B cell (primary cell): ENCODE results near the gene SS18L1. TPM values are rescaled to one million over a fixed set of nuclear protein-coding genes. Genes with fewer than 3 reads are reported as not detected.

ENCODE experiments used
- ATAC-seq: fragments of 200-7000 bp; cut with Tn5 transposase; one replicate; pipeline ENCODE4 v1.10.0; 2021; ENCODE audit warnings: low read depth, mild to moderate bottlenecking, moderate number of reproducible peaks, moderate library complexity
- CTCF ChIA-PET: fragments of 350-600 bp; sonication (Branson Sonifier 250); formaldehyde crosslinking; loops from one replicate; lab custom pipeline; 2021; ENCODE audit warnings: antibody characterized with exemption, inconsistent platforms; lab: Charles Lee
- POLR2A ChIA-PET: fragments of 350-600 bp; sonication (Branson Sonifier 250); formaldehyde crosslinking; loops from one replicate; lab custom pipeline; 2021; ENCODE audit warnings: antibody characterized with exemption; lab: Charles Lee
- DNase-seq: peaks from one replicate; pipeline ENCODE4 v3.0.0; 2013
- H2AFZ ChIP-seq: 2 replicates; pipeline ENCODE4 v1.6.1; 2012; ENCODE audit warnings: mild to moderate bottlenecking, low read depth, low read length; ENCODE audit not compliant: insufficient read depth, poor library complexity, severe bottlenecking
- H3K27ac ChIP-seq, 2 donors: 1 replicate in 1 of 2; 2 replicates in 1 of 2; pipeline ENCODE4 v1.5.1; 2012 to 2013; ENCODE audit warnings: low read length in 2 of 2, mild to moderate bottlenecking in 2 of 2, moderate library complexity in 1 of 2
- H3K27me3 ChIP-seq, 4 experiments: fragments of 200-600 bp in 1 of 4; sonication (generic) in 1 of 4; replicated peaks in 1 of 4; 1 replicate in 2 of 4; 2 replicates in 2 of 4; pipeline versions ENCODE4 v1.6.1 to v1.7.0; 2013 to 2016; ENCODE audit warnings: low read length in 3 of 4, mild to moderate bottlenecking in 2 of 4, mixed read lengths in 1 of 4, moderate library complexity in 1 of 4; ENCODE audit not compliant: insufficient read depth in 4 of 4, control insufficient read depth in 3 of 4; ENCODE audit errors: control extremely low read depth in 1 of 4
- H3K36me3 ChIP-seq, 2 experiments: replicated peaks in 1 of 2; 1 replicate in 1 of 2; 2 replicates in 1 of 2; pipeline versions ENCODE4 v1.6.1 to v1.7.1; 2013; ENCODE audit warnings: low read length in 1 of 2; ENCODE audit not compliant: insufficient read depth in 2 of 2, control insufficient read depth in 1 of 2; ENCODE audit errors: control extremely low read depth in 1 of 2, extremely low read depth in 1 of 2
- H3K4me1 ChIP-seq, 2 donors: fragments of 200-600 bp in 1 of 2; sonication (generic) in 1 of 2; 1 replicate in 1 of 2; 2 replicates in 1 of 2; pipeline versions ENCODE4 v1.5.1 to v1.6.1; 2013 to 2017; ENCODE audit warnings: low read length in 2 of 2; ENCODE audit not compliant: control insufficient read depth in 2 of 2, insufficient read depth in 2 of 2
- H3K4me2 ChIP-seq: replicated peaks from 2 replicates; pipeline ENCODE3; 2012; ENCODE audit warnings: mild to moderate bottlenecking, low read depth, low read length; ENCODE audit not compliant: poor library complexity, severe bottlenecking
- H3K4me3 ChIP-seq, 5 experiments: fragments of 200-600 bp in 1 of 5; sonication (generic) in 1 of 5; 1 replicate in 3 of 5; 2 replicates in 2 of 5; pipeline versions ENCODE4 v1.5.1 to v1.7.0; 2011 to 2016; ENCODE audit warnings: low read length in 4 of 5, mild to moderate bottlenecking in 4 of 5, low read depth in 2 of 5, control low read depth in 1 of 5, moderate library complexity in 1 of 5; ENCODE audit not compliant: insufficient read depth in 1 of 5; ENCODE audit errors: control extremely low read depth in 1 of 5, extremely low read depth in 1 of 5
- H3K79me2 ChIP-seq: fragments of 200-600 bp; sonication (generic); one replicate; pipeline ENCODE4 v1.6.0; 2016; ENCODE audit warnings: low read length; ENCODE audit not compliant: control insufficient read depth, insufficient read depth
- H3K9ac ChIP-seq: fragments of 200-600 bp; sonication (generic); 2 replicates; pipeline ENCODE4 v1.6.1; 2017; ENCODE audit warnings: mild to moderate bottlenecking, low read length, moderate library complexity
- H3K9me3 ChIP-seq, 3 donors: one replicate each; pipeline versions ENCODE4 v1.6.1 to v1.7.1; 2013; ENCODE audit warnings: low read length in 2 of 3; ENCODE audit not compliant: control insufficient read depth in 2 of 3, insufficient read depth in 1 of 3; ENCODE audit errors: control extremely low read depth in 1 of 3
- H4K20me1 ChIP-seq: 2 replicates; pipeline ENCODE4 v1.6.0; 2012; ENCODE audit warnings: mild to moderate bottlenecking, low read length; ENCODE audit not compliant: insufficient read depth, control insufficient read depth, poor library complexity, severe bottlenecking
- H3K27ac Mint-ChIP-seq: one replicate; pipeline ENCODE4 v1.8.0; 2021; ENCODE audit warnings: mixed read lengths
- H3K27me3 Mint-ChIP-seq: one replicate; pipeline ENCODE4 v1.8.0; 2021; ENCODE audit warnings: mixed read lengths
- H3K4me1 Mint-ChIP-seq: one replicate; pipeline ENCODE4 v1.8.0; 2021; ENCODE audit warnings: mixed read lengths
- H3K4me3 Mint-ChIP-seq: one replicate; pipeline ENCODE4 v1.8.0; 2021; ENCODE audit warnings: mixed read lengths
- H3K9me3 Mint-ChIP-seq: one replicate; pipeline ENCODE4 v1.8.0; 2022; ENCODE audit warnings: mixed read lengths; ENCODE audit not compliant: insufficient read depth
- EZH2 ChIP-seq: IDR thresholded peaks from 2 replicates; pipeline ENCODE4 v1.6.1; 2012; ENCODE audit warnings: borderline replicate concordance, low read depth, mild to moderate bottlenecking, moderate library complexity, low read length; ENCODE audit not compliant: insufficient read depth, poor library complexity, severe bottlenecking
- WGBS: methylation state at CpG from one replicate; pipeline ENCODE4 v1.1.5; 2013; ENCODE audit warnings: missing lambda C conversion rate; ENCODE audit not compliant: insufficient coverage; 5-methylcytosine and 5-hydroxymethylcytosine counted together
- intact Hi-C: fragments of 100-400 bp; cut with micrococcal nuclease; formaldehyde crosslinking; loops from one replicate; pipeline ENCODE4 v1.10.0; 2022
- polyA plus RNA-seq: library from polyadenylated mRNA; depleted of rRNA; stranded (reverse); fragments of >200 nt; gene quantifications from 2 replicates; pipeline ENCODE4 v1.2.3, GENCODE V29; 2012
- total RNA-seq, 2 donors: library from RNA; stranded (reverse); fragments of 120-200 nt in 1 of 2; gene quantifications; 1 replicate in 1 of 2; 2 replicates in 1 of 2; pipeline versions ENCODE4 v1.2.3 to v1.2.4, GENCODE V29; 2013 to 2022
- TF ChIP-seq, protein P1 (sequence below): fragments of 200-600 bp; IDR thresholded peaks from one replicate; pipeline ENCODE4 v1.8.0; 2022; ENCODE audit warnings: antibody characterized with exemption, mild to moderate bottlenecking

Gene SS18L1
- total and polyA plus RNA-seq, 2 donors (not counting 1 experiment from before 2014, with no cell fraction given) = 15.4 to 20.7 TPM

DNA sequence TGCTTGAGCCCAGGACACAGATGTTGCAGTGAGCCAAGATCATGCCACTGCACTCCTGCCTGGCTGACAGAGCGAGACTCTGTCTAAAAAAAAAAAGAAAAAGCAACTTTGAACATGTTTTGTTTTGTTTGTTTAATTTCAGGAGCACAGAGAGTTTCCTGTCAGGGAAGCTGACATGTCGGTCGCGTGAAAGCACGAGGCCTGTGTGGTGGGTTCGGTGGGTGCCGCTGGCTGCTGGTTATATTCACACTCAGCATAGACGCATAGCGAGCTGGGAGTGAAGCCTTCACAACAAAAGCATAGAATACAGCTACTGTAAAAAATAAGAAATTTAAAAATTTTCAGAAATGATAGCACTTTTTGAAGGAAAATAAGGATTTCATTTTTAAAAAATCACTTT lies 53.7 kb downstream of the SS18L1 start:
- no peak for TF ChIP-seq EZH2
- H3K9me3 ChIP-seq = no peaks in the 10 kb centered on the region
- peaks cover 26% of the 10 kb centered on the region for H3K4me1 Mint-ChIP-seq
- peaks cover 11% of the 10 kb centered on the region for H3K79me2 ChIP-seq
- H3K27ac ChIP-seq = no peak overlapping the region
- H3K9me3 Mint-ChIP-seq = no peaks in the 10 kb centered on the region
- CTCF ChIA-PET = no interaction called here
- intact Hi-C loops = no loop called here
- H3K27me3 ChIP-seq = no peaks in the 10 kb centered on the region
- POLR2A ChIA-PET = no interaction called here
- no peak overlapping the region for H3K4me2 ChIP-seq
- 56% methylated on average over 1 of the region's 9 CpGs for WGBS
- DNase-seq (no peak), ATAC-seq (no peak)
- no peak overlapping the region for H3K4me3 Mint-ChIP-seq
- peaks cover 16 to 17% of the 10 kb centered on the region in 2 donors for H3K4me1 ChIP-seq
- peaks cover 0 to 38% of the 10 kb centered on the region in 2 experiments for H3K36me3 ChIP-seq
- no peaks in the 10 kb centered on the region for H3K27me3 Mint-ChIP-seq
- no peak overlapping the region for H3K9ac ChIP-seq
- H4K20me1 ChIP-seq = peaks cover 4% of the 10 kb centered on the region
- no peak overlapping the region for H3K27ac Mint-ChIP-seq
- no peak overlapping the region for H3K4me3 ChIP-seq
- no peak overlapping the region for H2AFZ ChIP-seq

- H3K9me3 Mint-ChIP-seq = no peaks in the 10 kb centered on the region
- DNase-seq (no peak), ATAC-seq (no peak)
- peaks cover 28% of the 10 kb centered on the region for H3K4me1 Mint-ChIP-seq
- Histone ChIP-seq H3K4me1 (peaks cover 16 to 18% of the 10 kb centered on the region in 2 donors), H3K9me3 (no peaks in the 10 kb centered on the region), H3K79me2 (peaks cover 6% of the 10 kb centered on the region), H3K9ac (no peak overlapping the region), H3K27ac (no peak overlapping the region), H3K4me3 (no peak overlapping the region), H3K27me3 (no peaks in the 10 kb centered on the region), H2AFZ (no peak overlapping the region), H3K4me2 (no peak overlapping the region), H4K20me1 (peaks cover under 1% of the 10 kb centered on the region), H3K36me3 (peaks cover 0 to 38% of the 10 kb centered on the region in 2 experiments)
- ChIA-PET POLR2A (no interaction called here), CTCF (no interaction called here)
- intact Hi-C loops = no loop called here
- H3K27me3 Mint-ChIP-seq = no peaks in the 10 kb centered on the region
- WGBS = 100% methylated on average over 17 of the region's 18 CpGs
- H3K27ac Mint-ChIP-seq = no peak overlapping the region
- TF ChIP-seq EZH2 = no peak
- TF ChIP-seq, protein P1, sequence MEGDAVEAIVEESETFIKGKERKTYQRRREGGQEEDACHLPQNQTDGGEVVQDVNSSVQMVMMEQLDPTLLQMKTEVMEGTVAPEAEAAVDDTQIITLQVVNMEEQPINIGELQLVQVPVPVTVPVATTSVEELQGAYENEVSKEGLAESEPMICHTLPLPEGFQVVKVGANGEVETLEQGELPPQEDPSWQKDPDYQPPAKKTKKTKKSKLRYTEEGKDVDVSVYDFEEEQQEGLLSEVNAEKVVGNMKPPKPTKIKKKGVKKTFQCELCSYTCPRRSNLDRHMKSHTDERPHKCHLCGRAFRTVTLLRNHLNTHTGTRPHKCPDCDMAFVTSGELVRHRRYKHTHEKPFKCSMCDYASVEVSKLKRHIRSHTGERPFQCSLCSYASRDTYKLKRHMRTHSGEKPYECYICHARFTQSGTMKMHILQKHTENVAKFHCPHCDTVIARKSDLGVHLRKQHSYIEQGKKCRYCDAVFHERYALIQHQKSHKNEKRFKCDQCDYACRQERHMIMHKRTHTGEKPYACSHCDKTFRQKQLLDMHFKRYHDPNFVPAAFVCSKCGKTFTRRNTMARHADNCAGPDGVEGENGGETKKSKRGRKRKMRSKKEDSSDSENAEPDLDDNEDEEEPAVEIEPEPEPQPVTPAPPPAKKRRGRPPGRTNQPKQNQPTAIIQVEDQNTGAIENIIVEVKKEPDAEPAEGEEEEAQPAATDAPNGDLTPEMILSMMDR = no peak
- no peak overlapping the region for H3K4me3 Mint-ChIP-seq
Observed at GRCh38 chr20:62197801-62198200, 54.2 kb downstream of the SS18L1 start.
